Mucosa of rectum (tissue), 2 donors: Measurements from ENCODE around the gene NOL4L.

Experiments used
- H3K27ac ChIP-seq, 2 donors: one replicate each; pipeline ENCODE4 v1.7.0; 2013; ENCODE audit warnings: inconsistent platforms in 2 of 2, low read depth in 2 of 2, low read length in 2 of 2
- H3K27me3 ChIP-seq, 2 donors: one replicate each; pipeline ENCODE4 v1.7.0; 2013; ENCODE audit warnings: low read length in 2 of 2; ENCODE audit not compliant: control insufficient read depth in 2 of 2, insufficient read depth in 2 of 2
- H3K36me3 ChIP-seq, 2 donors: one replicate each; pipeline ENCODE4 v1.7.0; 2013; ENCODE audit warnings: low read length in 2 of 2; ENCODE audit not compliant: control insufficient read depth in 2 of 2, insufficient read depth in 2 of 2
- H3K4me1 ChIP-seq, 2 donors: one replicate each; pipeline ENCODE4 v1.7.0; 2013; ENCODE audit warnings: low read length in 2 of 2, mild to moderate bottlenecking in 1 of 2; ENCODE audit not compliant: control insufficient read depth in 2 of 2, insufficient read depth in 2 of 2
- H3K4me3 ChIP-seq, 2 donors: one replicate each; pipeline ENCODE4 v1.7.0; 2013; ENCODE audit warnings: low read length in 2 of 2
- H3K9ac ChIP-seq, 2 donors: one replicate each; pipeline ENCODE4 v1.7.0; 2013; ENCODE audit warnings: low read length in 2 of 2, low read depth in 1 of 2, mild to moderate bottlenecking in 1 of 2
- H3K9me3 ChIP-seq, 2 donors: one replicate each; pipeline ENCODE4 v1.7.0; 2013; ENCODE audit warnings: low read length in 2 of 2; ENCODE audit not compliant: control insufficient read depth in 2 of 2
- donor health status: healthy.
- donor health status: Normal muscosa, but diverticular disease.

NOL4L gene

DNA sequence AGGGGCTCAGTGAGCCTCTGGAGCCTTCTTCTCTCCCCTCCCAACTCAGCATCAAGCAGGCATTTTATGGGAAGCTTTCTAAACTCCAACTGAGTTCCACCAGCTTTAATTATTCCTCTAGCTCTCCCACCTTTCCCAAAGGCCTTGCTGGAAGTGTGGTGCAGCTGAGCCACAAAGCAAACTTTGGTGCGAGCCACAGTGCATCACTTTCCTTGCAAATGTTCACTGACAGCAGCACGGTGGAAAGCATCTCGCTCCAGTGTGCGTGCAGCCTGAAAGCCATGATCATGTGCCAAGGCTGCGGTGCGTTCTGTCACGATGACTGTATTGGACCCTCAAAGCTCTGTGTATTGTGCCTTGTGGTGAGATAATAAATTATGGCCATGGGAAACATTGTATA, 148.2 kb downstream of the NOL4L start:
- H3K9me3 ChIP-seq, result no peaks in the 10 kb centered on the region
- peaks cover 55 to 85% of the 10 kb centered on the region in 2 donors for H3K36me3 ChIP-seq

GRCh38 chr20:32436142-32436861, 148.8 kb downstream of the NOL4L start:
- no peak overlapping the region for H3K4me3 ChIP-seq
- H3K9me3 ChIP-seq, result no peaks in the 10 kb centered on the region
- no peak overlapping the region for H3K9ac ChIP-seq
- H3K27me3 ChIP-seq, result no peaks in the 10 kb centered on the region
- H3K4me1 ChIP-seq, result no peaks in the 10 kb centered on the region
- no peak overlapping the region for H3K27ac ChIP-seq
- peaks cover 59 to 87% of the 10 kb centered on the region in 2 donors for H3K36me3 ChIP-seq

More for the DNA sequence above, 148.2 kb downstream of the NOL4L start:
- H3K27ac ChIP-seq, result no peak overlapping the region
- H3K4me3 ChIP-seq, result no peak overlapping the region
- H3K4me1 ChIP-seq, result no peaks in the 10 kb centered on the region
- no peak overlapping the region for H3K9ac ChIP-seq
- no peaks in the 10 kb centered on the region for H3K27me3 ChIP-seq

GRCh38 chr20:32435449-32436107, 149.6 kb downstream of the NOL4L start:
- Histone ChIP-seq H3K4me3 (no peak overlapping the region), H3K27ac (no peak overlapping the region), H3K36me3 (peaks cover 66 to 90% of the 10 kb centered on the region in 2 donors), H3K4me1 (no peaks in the 10 kb centered on the region), H3K9me3 (no peaks in the 10 kb centered on the region), H3K9ac (no peak overlapping the region), H3K27me3 (no peaks in the 10 kb centered on the region)

- Histone ChIP-seq H3K36me3 (peaks cover 73 to 89% of the 10 kb centered on the region in 2 donors), H3K27ac (no peak overlapping the region)
Measured at GRCh38 chr20:32434434-32434833, 150.7 kb downstream of the NOL4L start.

DNA sequence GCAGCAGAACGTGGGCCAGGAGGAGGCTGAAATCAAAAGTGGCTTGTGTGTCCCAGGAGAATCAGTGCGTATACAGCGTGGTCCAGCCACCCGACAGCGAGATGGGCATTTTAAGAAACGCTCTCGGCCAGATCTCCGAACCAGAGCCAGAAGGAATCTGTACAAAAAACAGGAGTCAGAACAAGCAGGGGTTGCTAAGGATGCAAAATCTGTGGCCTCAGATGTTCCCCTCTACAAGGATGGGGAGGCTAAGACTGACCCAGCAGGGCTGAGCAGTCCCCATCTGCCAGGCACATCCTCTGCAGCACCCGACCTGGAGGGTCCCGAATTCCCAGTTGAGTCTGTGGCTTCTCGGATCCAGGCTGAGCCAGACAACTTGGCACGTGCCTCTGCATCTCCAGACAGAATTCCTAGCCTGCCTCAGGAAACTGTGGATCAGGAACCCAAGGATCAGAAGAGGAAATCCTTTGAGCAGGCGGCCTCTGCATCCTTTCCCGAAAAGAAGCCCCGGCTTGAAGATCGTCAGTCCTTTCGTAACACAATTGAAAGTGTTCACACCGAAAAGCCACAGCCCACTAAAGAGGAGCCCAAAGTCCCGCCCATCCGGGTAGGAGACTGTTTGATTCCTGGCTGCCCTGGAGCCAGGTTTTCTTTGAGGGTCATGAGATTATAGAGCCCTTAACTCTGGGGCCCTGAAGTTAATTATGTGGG, 151.7 kb downstream of the NOL4L start:
- H3K4me3 ChIP-seq, result no peak overlapping the region
- H3K36me3 ChIP-seq, result peaks cover 70 to 89% of the 10 kb centered on the region in 2 donors
- H3K27ac ChIP-seq, result no peak overlapping the region
- no peak overlapping the region for H3K9ac ChIP-seq
- no peaks in the 10 kb centered on the region for H3K4me1 ChIP-seq
- H3K27me3 ChIP-seq, result no peaks in the 10 kb centered on the region
- H3K9me3 ChIP-seq, result no peaks in the 10 kb centered on the region

More at GRCh38 chr20:32434434-32434833, 150.7 kb downstream of the NOL4L start:
- H3K9me3 ChIP-seq, result no peaks in the 10 kb centered on the region
- no peaks in the 10 kb centered on the region for H3K27me3 ChIP-seq
- H3K4me3 ChIP-seq, result no peak overlapping the region
- no peaks in the 10 kb centered on the region for H3K4me1 ChIP-seq
- H3K9ac ChIP-seq, result no peak overlapping the region

- no peaks in the 10 kb centered on the region for H3K27me3 ChIP-seq
- no peak overlapping the region for H3K27ac ChIP-seq
- peaks cover 70 to 84% of the 10 kb centered on the region in 2 donors for H3K36me3 ChIP-seq
- H3K9ac ChIP-seq, result no peak overlapping the region
- no peak overlapping the region for H3K4me3 ChIP-seq
- no peaks in the 10 kb centered on the region for H3K4me1 ChIP-seq
- no peaks in the 10 kb centered on the region for H3K9me3 ChIP-seq
Measured at GRCh38 chr20:32432277-32432676, 152.9 kb downstream of the NOL4L start.

DNA sequence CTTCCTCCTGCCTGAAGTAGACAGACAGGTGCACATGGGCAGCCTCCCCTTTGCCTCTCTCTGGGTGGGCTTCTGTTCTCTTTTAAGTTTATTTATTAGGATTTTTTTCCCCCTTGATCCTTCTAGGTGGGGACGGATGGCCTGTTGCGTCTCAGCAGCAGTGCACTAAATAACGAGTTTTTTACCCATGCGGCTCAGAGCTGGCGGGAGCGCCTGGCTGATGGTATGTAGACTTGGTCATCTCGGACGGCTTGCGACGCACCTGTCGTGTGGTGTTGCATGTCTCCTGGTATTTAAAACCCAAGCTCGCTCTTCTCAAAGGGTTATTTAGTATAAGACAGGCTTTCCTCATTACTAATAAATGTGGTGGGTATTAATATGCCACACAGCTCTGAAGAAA, 153.7 kb downstream of the NOL4L start:
- Histone ChIP-seq H3K27me3 (no peaks in the 10 kb centered on the region), H3K27ac (no peak overlapping the region), H3K9ac (no peak overlapping the region), H3K36me3 (peaks cover 63 to 76% of the 10 kb centered on the region in 2 donors), H3K4me1 (no peaks in the 10 kb centered on the region), H3K4me3 (no peak overlapping the region), H3K9me3 (no peaks in the 10 kb centered on the region)

DNA sequence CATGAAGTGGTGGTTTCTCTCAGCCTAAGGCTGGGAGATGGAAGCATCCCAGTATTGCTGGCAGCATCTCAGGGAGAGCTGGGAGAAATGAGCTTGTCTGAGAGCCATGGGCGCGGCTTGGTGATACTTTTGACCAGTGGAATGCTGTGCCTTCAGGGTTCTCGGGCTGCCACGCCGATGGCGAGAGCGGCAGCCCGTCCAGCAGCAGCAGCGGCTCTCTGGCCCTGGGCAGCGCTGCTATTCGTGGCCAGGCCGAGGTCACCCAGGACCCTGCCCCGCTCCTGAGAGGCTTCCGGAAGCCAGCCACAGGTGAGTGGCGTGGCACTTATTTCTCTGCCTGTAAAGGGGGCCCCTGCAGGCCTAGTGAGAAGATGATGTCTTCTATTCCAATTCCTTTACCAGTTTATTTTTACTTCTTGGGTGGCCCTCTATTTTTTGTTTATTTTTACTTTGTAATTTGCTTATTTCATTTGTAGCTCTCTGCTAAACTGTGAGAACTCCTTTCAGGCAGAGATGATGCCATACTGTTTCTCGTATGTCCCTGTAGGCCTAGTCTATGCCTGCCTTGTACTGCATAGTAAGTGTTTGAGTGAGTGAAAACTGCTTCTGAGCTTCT, 155.3 kb downstream of the NOL4L start:
- no peaks in the 10 kb centered on the region for H3K9me3 ChIP-seq
- H3K9ac ChIP-seq, result no peak overlapping the region
- H3K4me1 ChIP-seq, result no peaks in the 10 kb centered on the region
- no peak overlapping the region for H3K27ac ChIP-seq
- H3K27me3 ChIP-seq, result no peaks in the 10 kb centered on the region
- H3K4me3 ChIP-seq, result no peak overlapping the region
- peaks cover 48 to 63% of the 10 kb centered on the region in 2 donors for H3K36me3 ChIP-seq

DNA sequence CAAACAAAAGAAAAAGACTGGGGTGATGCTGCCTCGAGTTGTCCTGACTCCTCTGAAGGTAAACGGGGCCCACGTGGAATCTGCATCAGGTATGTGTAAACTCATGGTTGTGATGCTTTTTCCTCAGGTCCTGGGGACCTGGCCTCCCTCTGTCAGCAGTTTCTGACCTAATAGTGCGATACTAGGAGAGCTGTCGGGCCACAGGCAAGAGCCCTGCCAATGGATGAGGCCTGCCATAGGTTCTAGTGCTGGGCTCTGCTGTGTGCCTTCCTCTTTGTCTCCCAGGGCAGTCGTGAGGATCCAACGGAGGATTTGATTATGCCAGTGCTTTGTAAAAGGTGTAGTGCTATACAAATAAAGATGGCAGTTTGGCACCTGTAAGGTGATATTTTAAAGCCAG, 155.8 kb downstream of the NOL4L start:
- no peaks in the 10 kb centered on the region for H3K9me3 ChIP-seq
- no peaks in the 10 kb centered on the region for H3K27me3 ChIP-seq
- H3K4me3 ChIP-seq, result no peak overlapping the region
- H3K36me3 ChIP-seq, result peaks cover 44 to 57% of the 10 kb centered on the region in 2 donors
- no peaks in the 10 kb centered on the region for H3K4me1 ChIP-seq
- no peak overlapping the region for H3K9ac ChIP-seq
- H3K27ac ChIP-seq, result no peak overlapping the region

DNA sequence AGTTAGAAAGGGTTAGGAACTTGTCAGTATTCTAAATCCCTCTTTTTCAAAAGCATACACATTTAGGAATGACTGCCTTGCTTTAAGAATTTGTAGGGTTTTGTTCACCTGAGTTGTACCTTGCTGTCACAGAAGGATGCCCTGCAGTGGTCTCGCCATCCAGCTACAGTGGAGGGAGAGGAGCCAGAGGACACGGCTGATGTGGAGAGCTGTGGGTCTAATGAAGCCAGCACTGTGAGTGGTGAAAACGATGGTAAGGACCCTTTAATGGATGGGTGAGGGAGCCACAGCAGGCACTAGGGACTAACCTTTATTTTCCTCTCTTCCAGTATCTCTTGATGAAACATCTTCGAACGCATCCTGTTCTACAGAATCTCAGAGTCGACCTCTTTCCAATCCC, 157.1 kb downstream of the NOL4L start:
- Histone ChIP-seq H3K9me3 (no peaks in the 10 kb centered on the region), H3K36me3 (peaks cover 38 to 45% of the 10 kb centered on the region in 2 donors), H3K27me3 (no peaks in the 10 kb centered on the region)

More for the DNA sequence above, 157.1 kb downstream of the NOL4L start:
- H3K27ac ChIP-seq, result no peak overlapping the region
- H3K9ac ChIP-seq, result no peak overlapping the region
- no peak overlapping the region for H3K4me3 ChIP-seq
- no peaks in the 10 kb centered on the region for H3K4me1 ChIP-seq
